Measurements from ENCODE around the gene ATP5F1C. TPM values are rescaled to one million over a fixed set of nuclear protein-coding genes. Genes with fewer than 3 reads are reported as not detected.

ATP5F1C gene
- total RNA-seq, 2 donors from 2014 or later, result 444 to 610 TPM

DNA sequence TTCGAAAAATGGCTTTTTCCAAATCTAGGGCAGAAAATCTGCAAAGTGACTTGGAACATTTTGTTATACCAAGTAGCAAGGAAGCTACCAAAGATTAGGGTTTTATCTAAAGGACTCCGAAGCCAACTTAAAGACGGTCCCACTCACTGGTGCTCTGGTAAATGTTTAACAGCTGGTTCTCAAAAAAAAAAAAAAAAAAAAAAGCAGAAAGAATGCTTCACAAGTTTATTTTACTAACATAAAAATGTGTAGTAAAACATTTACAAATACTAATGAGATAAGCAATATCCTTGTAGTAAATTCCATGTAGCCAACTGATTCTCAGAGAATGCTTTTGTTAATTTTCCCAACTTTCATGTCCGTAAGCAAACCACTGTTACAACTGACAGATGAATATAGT lies 68.7 kb downstream of the ATP5F1C start:
- H3K27ac ChIP-seq, result no peak overlapping the region
- no peak for TF ChIP-seq CTCF (IDR thresholded peaks at IDR 0.05)
- H3K4me3 ChIP-seq, result no peak overlapping the region
- no peak for DNase-seq
- H3K36me3 ChIP-seq, result no peaks in the 10 kb centered on the region
- H3K4me1 ChIP-seq, result peaks cover 5% of the 10 kb centered on the region
- no peaks in the 10 kb centered on the region for H3K27me3 ChIP-seq
- H3K9me3 ChIP-seq, result no peaks in the 10 kb centered on the region
- H3K9ac ChIP-seq (ENCODE audit: low read depth in 2 of 2, low read length in 2 of 2), result no peak overlapping the region
- intact Hi-C loops (cut with DNase I), result no loop called here

DNA sequence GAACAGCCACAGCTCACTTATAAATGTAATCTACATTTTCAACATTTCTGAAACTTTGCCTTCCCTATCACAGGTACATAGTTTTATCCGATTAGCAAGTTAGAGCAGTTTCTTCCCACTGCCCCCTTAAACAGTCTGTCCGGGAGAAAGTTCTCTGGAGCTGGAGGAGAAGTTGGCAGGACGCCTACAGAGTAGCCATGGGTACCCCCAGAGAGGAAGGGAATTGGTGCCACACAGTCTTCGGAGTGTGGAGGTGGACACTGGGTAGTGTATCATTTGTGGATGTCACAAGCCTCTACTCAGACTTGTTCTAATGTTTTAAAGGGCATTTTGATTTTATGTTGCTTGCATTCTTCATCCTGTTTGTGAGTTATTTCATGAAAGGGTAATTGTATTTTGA lies 69.3 kb downstream of the ATP5F1C start:
- Histone ChIP-seq H3K27me3 (no peaks in the 10 kb centered on the region), H3K36me3 (no peaks in the 10 kb centered on the region), H3K4me1 (peaks cover 5% of the 10 kb centered on the region), H3K27ac (no peak overlapping the region), H3K9ac (ENCODE audit: low read depth in 2 of 2, low read length in 2 of 2) (no peak overlapping the region), H3K4me3 (no peak overlapping the region), H3K9me3 (no peaks in the 10 kb centered on the region)
- intact Hi-C loops (cut with DNase I), result no loop called here
- DNase-seq, result no peak
- no peak for TF ChIP-seq CTCF (IDR thresholded peaks at IDR 0.05)

Other genes with a start within 250 kb of the ATP5F1C start
- 10 to 100 TPM in 1 of 2 donors, 1 to 10 TPM in 1; 2.2 to 15.6 TPM for gene ITIH5, start 121.2 kb upstream of the ATP5F1C start, total RNA-seq
- 1 to 10 TPM in 1 of 2 donors, not detected in 1; 1.6 TPM for gene ITIH2, start 84.9 kb upstream of the ATP5F1C start, total RNA-seq
- gene KIN, start 184 bp upstream of the ATP5F1C start, total RNA-seq, result 10 to 100 TPM; 10.9 to 11.6 TPM
- 1 to 10 TPM; 4.4 to 6.3 TPM for gene TAF3, start 30.3 kb downstream of the ATP5F1C start, total RNA-seq

All from colonic mucosa (tissue), 4 donors.